ENCODE data around the gene GRIA1.

GRIA1 gene

DNA sequence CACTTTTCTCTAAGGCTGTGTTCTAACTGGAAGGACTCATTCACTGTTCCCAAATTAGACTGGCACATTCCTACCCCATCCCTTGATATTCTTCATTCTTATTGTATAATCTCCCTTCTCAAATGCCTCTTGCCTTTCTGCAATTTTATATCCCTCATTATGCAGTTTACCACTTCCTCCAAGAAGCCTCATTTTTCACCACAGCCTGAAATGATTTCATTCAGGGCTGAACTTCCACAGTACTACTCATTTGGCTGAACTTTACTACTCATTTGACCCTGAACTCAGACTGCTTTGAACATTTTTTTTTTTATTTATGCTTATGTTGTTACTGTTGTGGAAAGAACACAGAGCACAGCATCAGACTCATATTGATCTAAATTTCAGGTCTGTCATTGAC, 32.7 kb downstream of the GRIA1 start:
- TF ChIP-seq EGR1 (IDR thresholded peaks at IDR 0.05), result no peak
- no peak for TF ChIP-seq TAF1 (IDR thresholded peaks at IDR 0.05; ENCODE audit: low read depth)
- no peak for TF ChIP-seq CEBPB (IDR thresholded peaks at IDR 0.05)
- TF ChIP-seq TEAD4 (IDR thresholded peaks at IDR 0.05), result no peak
- TF ChIP-seq RAD21 (IDR thresholded peaks at IDR 0.05; ENCODE audit: low read depth), result no peak
- TF ChIP-seq NFIC (IDR thresholded peaks at IDR 0.05), result no peak
- TF ChIP-seq, protein P1, sequence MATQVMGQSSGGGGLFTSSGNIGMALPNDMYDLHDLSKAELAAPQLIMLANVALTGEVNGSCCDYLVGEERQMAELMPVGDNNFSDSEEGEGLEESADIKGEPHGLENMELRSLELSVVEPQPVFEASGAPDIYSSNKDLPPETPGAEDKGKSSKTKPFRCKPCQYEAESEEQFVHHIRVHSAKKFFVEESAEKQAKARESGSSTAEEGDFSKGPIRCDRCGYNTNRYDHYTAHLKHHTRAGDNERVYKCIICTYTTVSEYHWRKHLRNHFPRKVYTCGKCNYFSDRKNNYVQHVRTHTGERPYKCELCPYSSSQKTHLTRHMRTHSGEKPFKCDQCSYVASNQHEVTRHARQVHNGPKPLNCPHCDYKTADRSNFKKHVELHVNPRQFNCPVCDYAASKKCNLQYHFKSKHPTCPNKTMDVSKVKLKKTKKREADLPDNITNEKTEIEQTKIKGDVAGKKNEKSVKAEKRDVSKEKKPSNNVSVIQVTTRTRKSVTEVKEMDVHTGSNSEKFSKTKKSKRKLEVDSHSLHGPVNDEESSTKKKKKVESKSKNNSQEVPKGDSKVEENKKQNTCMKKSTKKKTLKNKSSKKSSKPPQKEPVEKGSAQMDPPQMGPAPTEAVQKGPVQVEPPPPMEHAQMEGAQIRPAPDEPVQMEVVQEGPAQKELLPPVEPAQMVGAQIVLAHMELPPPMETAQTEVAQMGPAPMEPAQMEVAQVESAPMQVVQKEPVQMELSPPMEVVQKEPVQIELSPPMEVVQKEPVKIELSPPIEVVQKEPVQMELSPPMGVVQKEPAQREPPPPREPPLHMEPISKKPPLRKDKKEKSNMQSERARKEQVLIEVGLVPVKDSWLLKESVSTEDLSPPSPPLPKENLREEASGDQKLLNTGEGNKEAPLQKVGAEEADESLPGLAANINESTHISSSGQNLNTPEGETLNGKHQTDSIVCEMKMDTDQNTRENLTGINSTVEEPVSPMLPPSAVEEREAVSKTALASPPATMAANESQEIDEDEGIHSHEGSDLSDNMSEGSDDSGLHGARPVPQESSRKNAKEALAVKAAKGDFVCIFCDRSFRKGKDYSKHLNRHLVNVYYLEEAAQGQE (IDR thresholded peaks at IDR 0.05; ENCODE audit: low read depth), result no peak
- no peak for TF ChIP-seq CREB1 (IDR thresholded peaks at IDR 0.05; ENCODE audit: low read depth)
- TF ChIP-seq TCF12 (IDR thresholded peaks at IDR 0.05; ENCODE audit: low read depth), result no peak
- no peak for TF ChIP-seq ZBTB7A (IDR thresholded peaks at IDR 0.05; ENCODE audit: low read depth)
- TF ChIP-seq EP300 (IDR thresholded peaks at IDR 0.05; ENCODE audit: borderline replicate concordance), result no peak
- TF ChIP-seq FOXM1 (IDR thresholded peaks at IDR 0.05; ENCODE audit: borderline replicate concordance, low read depth), result no peak
- TF ChIP-seq YY1 (IDR thresholded peaks at IDR 0.05; ENCODE audit: low read depth), result no peak
- no peak for TF ChIP-seq MAX (IDR thresholded peaks at IDR 0.05)
- TF ChIP-seq, protein P2, sequence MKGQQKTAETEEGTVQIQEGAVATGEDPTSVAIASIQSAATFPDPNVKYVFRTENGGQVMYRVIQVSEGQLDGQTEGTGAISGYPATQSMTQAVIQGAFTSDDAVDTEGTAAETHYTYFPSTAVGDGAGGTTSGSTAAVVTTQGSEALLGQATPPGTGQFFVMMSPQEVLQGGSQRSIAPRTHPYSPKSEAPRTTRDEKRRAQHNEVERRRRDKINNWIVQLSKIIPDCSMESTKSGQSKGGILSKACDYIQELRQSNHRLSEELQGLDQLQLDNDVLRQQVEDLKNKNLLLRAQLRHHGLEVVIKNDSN (IDR thresholded peaks at IDR 0.05), result no peak

- TF ChIP-seq, protein P2 (IDR thresholded peaks at IDR 0.05), result no peak
- no peak for TF ChIP-seq FOXM1 (IDR thresholded peaks at IDR 0.05; ENCODE audit: borderline replicate concordance, low read depth)
- TF ChIP-seq, protein P1 (IDR thresholded peaks at IDR 0.05; ENCODE audit: low read depth), result no peak
- TF ChIP-seq EP300 (IDR thresholded peaks at IDR 0.05; ENCODE audit: borderline replicate concordance), result no peak
- TF ChIP-seq RAD21 (IDR thresholded peaks at IDR 0.05; ENCODE audit: low read depth), result no peak
- no peak for TF ChIP-seq NFIC (IDR thresholded peaks at IDR 0.05)
- no peak for TF ChIP-seq ZBTB7A (IDR thresholded peaks at IDR 0.05; ENCODE audit: low read depth)
- TF ChIP-seq CREB1 (IDR thresholded peaks at IDR 0.05; ENCODE audit: low read depth), result no peak
- no peak for TF ChIP-seq TEAD4 (IDR thresholded peaks at IDR 0.05)
- TF ChIP-seq TCF12 (IDR thresholded peaks at IDR 0.05; ENCODE audit: low read depth), result no peak
- no peak for TF ChIP-seq TAF1 (IDR thresholded peaks at IDR 0.05; ENCODE audit: low read depth)
- TF ChIP-seq YY1 (IDR thresholded peaks at IDR 0.05; ENCODE audit: low read depth), result no peak
- no peak for TF ChIP-seq CEBPB (IDR thresholded peaks at IDR 0.05)
- no peak for TF ChIP-seq EGR1 (IDR thresholded peaks at IDR 0.05)
- no peak for TF ChIP-seq MAX (IDR thresholded peaks at IDR 0.05)
Measured at GRCh38 chr5:153523831-153524230, 33.4 kb downstream of the GRIA1 start.

DNA sequence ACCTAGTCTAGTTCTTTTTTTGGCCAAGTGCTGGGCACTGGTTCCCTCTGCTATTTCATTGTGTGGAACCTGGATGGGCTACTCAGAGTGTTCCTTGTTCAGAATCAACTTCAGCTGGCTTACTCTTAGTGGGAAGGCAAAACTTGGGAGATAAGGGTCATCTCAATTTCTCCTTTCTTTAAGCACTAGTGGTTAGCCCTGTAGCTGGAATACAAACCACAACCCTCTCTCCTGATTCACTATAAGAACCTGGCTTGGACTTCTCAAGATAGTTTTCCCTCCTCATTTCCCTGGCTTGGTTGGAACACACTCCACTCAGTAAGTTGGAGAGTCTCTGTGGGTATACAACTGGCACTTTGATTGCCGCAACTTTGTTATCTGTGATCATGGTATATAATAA, 35.1 kb downstream of the GRIA1 start:
- no peak for TF ChIP-seq TEAD4 (IDR thresholded peaks at IDR 0.05)

GRCh38 chr5:153530357-153531143, 40.1 kb downstream of the GRIA1 start:
- TF ChIP-seq FOXM1 (IDR thresholded peaks at IDR 0.05; ENCODE audit: borderline replicate concordance, low read depth) (no peak), TCF12 (IDR thresholded peaks at IDR 0.05; ENCODE audit: low read depth) (no peak), RAD21 (IDR thresholded peaks at IDR 0.05; ENCODE audit: low read depth) (no peak)

DNA sequence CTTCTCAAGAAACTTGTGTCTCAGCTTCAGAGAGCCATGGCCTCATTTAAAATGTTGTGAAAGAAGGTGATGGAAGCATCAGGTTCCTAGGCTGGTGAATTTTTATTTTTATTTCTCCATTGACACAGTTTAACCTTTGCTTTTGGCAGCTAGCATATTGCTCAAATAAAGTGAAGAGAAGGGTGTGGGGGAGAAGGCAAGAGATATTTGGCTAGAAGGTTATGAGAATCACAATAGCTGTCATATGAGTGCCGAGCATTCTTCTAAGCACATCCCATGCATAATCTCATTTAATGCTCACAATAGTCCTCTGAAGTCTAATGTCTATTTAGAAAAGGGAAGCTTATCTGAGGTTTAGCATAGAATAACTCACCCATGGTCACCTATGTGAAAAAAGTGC, 43.1 kb downstream of the GRIA1 start:
- no peak for TF ChIP-seq TAF1 (IDR thresholded peaks at IDR 0.05; ENCODE audit: low read depth)
- no peak for TF ChIP-seq EGR1 (IDR thresholded peaks at IDR 0.05)
- TF ChIP-seq CEBPB (IDR thresholded peaks at IDR 0.05), result no peak
- TF ChIP-seq CREB1 (IDR thresholded peaks at IDR 0.05; ENCODE audit: low read depth), result no peak
- no peak for TF ChIP-seq FOXM1 (IDR thresholded peaks at IDR 0.05; ENCODE audit: borderline replicate concordance, low read depth)
- no peak for TF ChIP-seq EP300 (IDR thresholded peaks at IDR 0.05; ENCODE audit: borderline replicate concordance)
- TF ChIP-seq NFIC (IDR thresholded peaks at IDR 0.05), result no peak
- TF ChIP-seq, protein P2 (IDR thresholded peaks at IDR 0.05), result no peak
- no peak for TF ChIP-seq YY1 (IDR thresholded peaks at IDR 0.05; ENCODE audit: low read depth)
- no peak for TF ChIP-seq TEAD4 (IDR thresholded peaks at IDR 0.05)
- no peak for TF ChIP-seq TCF12 (IDR thresholded peaks at IDR 0.05; ENCODE audit: low read depth)
